Common myeloid progenitor, CD34-positive (primary cell): ENCODE measurements around the gene KCNT1.

ENCODE experiments used
- CTCF ChIA-PET: fragments of 350-600 bp; sonication (Branson Sonifier 250); formaldehyde crosslinking; loops from one replicate; lab custom pipeline; 2021; ENCODE audit warnings: antibody characterized with exemption; lab: Charles Lee
- POLR2A ChIA-PET: fragments of 350-600 bp; sonication (Branson Sonifier 250); formaldehyde crosslinking; loops from one replicate; lab custom pipeline; 2021; ENCODE audit warnings: antibody characterized with exemption; lab: Charles Lee
- DNase-seq, 3 donors: peaks; one replicate each; pipeline versions ENCODE4 v3.0.0 to v3.0.0-alpha.2; 2013
- H3K27ac ChIP-seq, 2 experiments: 1 replicate in 1 of 2; 2 replicates in 1 of 2; pipeline ENCODE4 v1.7.0; 2013; ENCODE audit warnings: inconsistent platforms in 2 of 2, low read length in 2 of 2, mild to moderate bottlenecking in 2 of 2, low read depth in 1 of 2, moderate library complexity in 1 of 2; ENCODE audit not compliant: severe bottlenecking in 2 of 2, insufficient read depth in 1 of 2, poor library complexity in 1 of 2
- H3K27me3 ChIP-seq, 5 experiments: replicated peaks in 2 of 5; 1 replicate in 3 of 5; 2 replicates in 2 of 5; pipeline versions ENCODE4 v1.6.1 to v1.7.0; 2013; ENCODE audit warnings: low read length in 4 of 5, mild to moderate bottlenecking in 2 of 5, moderate library complexity in 2 of 5, inconsistent platforms in 1 of 5; ENCODE audit not compliant: insufficient read depth in 5 of 5, control insufficient read depth in 4 of 5
- H3K36me3 ChIP-seq, 4 experiments: 1 replicate in 2 of 4; 2 replicates in 2 of 4; pipeline versions ENCODE4 v1.6.1 to v1.7.0; 2013; ENCODE audit warnings: low read length in 3 of 4, control low read depth in 1 of 4, mild to moderate bottlenecking in 1 of 4; ENCODE audit not compliant: control insufficient read depth in 4 of 4, insufficient read depth in 4 of 4
- H3K4me1 ChIP-seq, 4 experiments: 1 replicate in 3 of 4; 2 replicates in 1 of 4; pipeline versions ENCODE4 v1.6.1 to v1.7.1; 2013; ENCODE audit warnings: low read length in 3 of 4, mild to moderate bottlenecking in 3 of 4, control low read depth in 1 of 4, inconsistent platforms in 1 of 4, moderate library complexity in 1 of 4; ENCODE audit not compliant: control insufficient read depth in 4 of 4, insufficient read depth in 4 of 4; ENCODE audit errors: control extremely low read depth in 1 of 4
- H3K4me3 ChIP-seq, 7 experiments: 1 replicate in 4 of 7; 2 replicates in 3 of 7; pipeline versions ENCODE4 v1.5.1 to v1.7.0; 2013; ENCODE audit warnings: mild to moderate bottlenecking in 7 of 7, low read length in 6 of 7, moderate library complexity in 6 of 7, inconsistent platforms in 2 of 7, low read depth in 2 of 7, control low read depth in 1 of 7; ENCODE audit not compliant: insufficient read depth in 4 of 7, control insufficient read depth in 1 of 7; ENCODE audit errors: extremely low read depth in 1 of 7
- H3K9me3 ChIP-seq, 5 experiments: 1 replicate in 4 of 5; 2 replicates in 1 of 5; pipeline versions ENCODE4 v1.6.1 to v1.7.1; 2013; ENCODE audit warnings: low read length in 4 of 5, mild to moderate bottlenecking in 2 of 5, inconsistent platforms in 1 of 5, low read depth in 1 of 5, moderate library complexity in 1 of 5; ENCODE audit not compliant: control insufficient read depth in 4 of 5, insufficient read depth in 2 of 5; ENCODE audit errors: control extremely low read depth in 1 of 5
- WGBS: methylation state at CpG from one replicate; pipeline ENCODE4 v1.1.5; 2013; ENCODE audit not compliant: insufficient coverage; 5-methylcytosine and 5-hydroxymethylcytosine counted together

KCNT1 gene

DNA sequence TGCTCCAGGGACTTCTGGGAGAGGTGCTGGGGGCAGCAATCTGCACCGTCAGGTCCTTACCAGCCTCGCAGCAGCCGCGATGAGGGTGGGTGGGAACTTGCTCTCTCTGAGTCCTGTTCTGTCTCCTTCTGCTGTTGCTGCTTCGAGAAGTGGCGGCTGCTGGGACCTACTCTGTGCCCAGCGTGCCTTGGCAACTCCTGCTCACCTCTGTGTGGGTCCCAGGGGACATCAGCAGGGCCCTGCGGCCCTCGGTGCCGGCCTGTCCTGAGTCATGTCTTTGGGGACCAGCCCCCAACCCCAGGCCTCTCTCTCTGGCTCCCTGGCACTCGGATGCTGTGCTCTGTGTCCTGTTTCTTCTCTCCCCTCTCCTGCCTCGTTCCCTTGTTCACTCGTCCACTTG is 49.5 kb downstream of the KCNT1 start:
- Histone ChIP-seq H3K9me3 (no peaks in the 10 kb centered on the region), H3K4me3 (no peak overlapping the region), H3K27me3 (peaks cover 0 to 5% (median 2%) of the 10 kb centered on the region in 5 experiments), H3K36me3 (no peaks in the 10 kb centered on the region), H3K4me1 (no peaks in the 10 kb centered on the region), H3K27ac (no peak overlapping the region)
- no peak for DNase-seq
- WGBS, result 72% methylated on average over 13 of the region's 13 CpGs
- ChIA-PET POLR2A (no interaction called here), CTCF (no interaction called here)

GRCh38 chr9:135752281-135753204 is 50.6 kb downstream of the KCNT1 start:
- Histone ChIP-seq H3K36me3 (no peaks in the 10 kb centered on the region), H3K9me3 (no peaks in the 10 kb centered on the region), H3K27ac (no peak overlapping the region), H3K4me3 (no peak overlapping the region), H3K27me3 (peaks cover 0 to 5% (median 2%) of the 10 kb centered on the region in 5 experiments), H3K4me1 (no peaks in the 10 kb centered on the region)
- ChIA-PET CTCF (no interaction called here), POLR2A (no interaction called here)
- DNase-seq, result no peak
- WGBS, result 93% methylated on average over 6 of the region's 8 CpGs

DNA sequence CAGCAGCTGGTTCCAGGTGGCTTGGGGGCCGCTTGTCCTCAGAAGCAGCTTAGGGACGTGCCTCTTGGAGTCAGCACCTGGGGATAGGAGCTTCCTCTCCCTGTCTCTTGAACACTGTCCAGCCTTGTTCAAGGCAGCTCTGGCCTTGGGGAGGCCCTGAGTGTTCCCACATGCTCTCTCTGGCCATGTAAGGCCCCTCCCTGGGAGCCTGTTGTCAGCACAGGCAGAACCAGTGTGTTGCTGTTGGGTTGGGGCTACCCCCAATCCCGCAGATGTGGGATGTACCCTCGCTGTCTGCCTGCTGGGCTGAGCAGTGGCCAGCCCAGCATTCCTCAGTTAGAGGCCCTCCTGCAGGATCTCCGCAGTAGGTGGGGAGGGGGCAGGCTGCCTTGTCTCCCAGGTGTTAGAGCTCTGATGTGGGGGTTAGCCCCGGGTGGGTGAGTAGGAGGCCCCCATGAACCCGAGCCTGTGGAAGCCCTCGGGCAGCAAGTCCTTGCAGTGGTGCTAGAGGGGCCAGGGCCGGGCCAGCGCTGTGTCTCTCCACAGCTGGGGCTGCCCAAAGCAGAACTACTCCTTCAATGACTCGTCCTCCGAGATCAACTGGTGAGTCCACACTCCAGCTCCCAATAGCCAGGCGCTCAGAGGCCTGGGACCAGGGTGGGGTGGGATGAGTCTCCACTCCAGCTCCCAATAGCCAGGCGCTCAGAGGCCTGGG is 51.6 kb downstream of the KCNT1 start:
- ChIA-PET POLR2A (no interaction called here), CTCF (no interaction called here)
- Histone ChIP-seq H3K27me3 (peaks cover 0 to 3% (median 2%) of the 10 kb centered on the region in 5 experiments), H3K27ac (no peak overlapping the region), H3K36me3 (no peaks in the 10 kb centered on the region), H3K4me3 (no peak overlapping the region), H3K9me3 (no peaks in the 10 kb centered on the region), H3K4me1 (no peaks in the 10 kb centered on the region)
- DNase-seq, result no peak
- 76% methylated on average over 10 of the region's 14 CpGs for WGBS

- Histone ChIP-seq H3K27me3 (peaks cover 0 to 3% (median 2%) of the 10 kb centered on the region in 5 experiments), H3K4me1 (no peaks in the 10 kb centered on the region), H3K4me3 (no peak overlapping the region), H3K9me3 (no peaks in the 10 kb centered on the region), H3K36me3 (no peaks in the 10 kb centered on the region), H3K27ac (no peak overlapping the region)
- ChIA-PET POLR2A (no interaction called here), CTCF (no interaction called here)
- DNase-seq, result no peak
- 98% methylated on average over 5 of the region's 10 CpGs for WGBS
These were observed 54.6 kb downstream of the KCNT1 start for GRCh38 chr9:135756576-135756975.

DNA sequence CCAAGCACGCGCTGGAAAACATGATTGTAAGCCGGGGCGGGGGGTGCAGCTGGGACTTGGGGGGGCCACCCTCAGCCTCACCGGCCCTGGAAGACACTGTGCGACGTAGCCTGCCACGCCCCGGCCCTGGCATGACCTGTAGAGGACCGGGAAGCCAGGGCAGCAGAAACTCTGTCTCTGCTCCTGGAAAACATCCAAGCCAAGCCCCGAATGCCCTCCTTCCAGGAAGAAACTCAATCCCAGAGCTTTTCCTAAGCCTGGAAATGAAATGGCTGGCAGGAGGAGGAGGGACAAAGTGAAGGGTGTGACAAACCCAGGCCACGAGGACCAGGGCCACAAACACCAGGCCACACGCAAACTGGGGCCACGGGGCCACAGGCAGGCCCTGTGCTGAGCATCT is 55.4 kb downstream of the KCNT1 start:
- Histone ChIP-seq H3K4me1 (no peaks in the 10 kb centered on the region), H3K27ac (no peak overlapping the region), H3K27me3 (peaks cover 0 to 3% (median 2%) of the 10 kb centered on the region in 5 experiments), H3K9me3 (no peaks in the 10 kb centered on the region), H3K4me3 (no peak overlapping the region), H3K36me3 (no peaks in the 10 kb centered on the region)
- POLR2A ChIA-PET, result interaction anchor here (0.6 kb wide), 1 partner anchor 127 kb away, joined by 3 read pairs; no protein-coding TSS in a partner anchor
- 90% methylated on average over 9 of the region's 14 CpGs for WGBS
- DNase-seq, result no peak
- CTCF ChIA-PET, result no interaction called here

GRCh38 chr9:135758056-135758455 is 56.1 kb downstream of the KCNT1 start:
- CTCF ChIA-PET, result no interaction called here
- no peak overlapping the region for H3K27ac ChIP-seq

GRCh38 chr9:135758870-135759269 is 56.9 kb downstream of the KCNT1 start:
- Histone ChIP-seq H3K36me3 (no peaks in the 10 kb centered on the region), H3K27ac (no peak overlapping the region), H3K27me3 (peaks cover 0 to 6% (median 0%) of the 10 kb centered on the region in 5 experiments), H3K4me3 (no peak overlapping the region), H3K9me3 (no peaks in the 10 kb centered on the region), H3K4me1 (no peaks in the 10 kb centered on the region)
- DNase-seq, result no peak
- ChIA-PET POLR2A (no interaction called here), CTCF (no interaction called here)
- WGBS, result 95% methylated on average over 5 of the region's 10 CpGs

More at GRCh38 chr9:135758056-135758455, 56.1 kb downstream of the KCNT1 start:
- POLR2A ChIA-PET, result no interaction called here
- no peak overlapping the region for H3K4me3 ChIP-seq
- H3K27me3 ChIP-seq, result peaks cover 0 to 3% (median 2%) of the 10 kb centered on the region in 5 experiments
- H3K4me1 ChIP-seq, result no peaks in the 10 kb centered on the region
- DNase-seq, result no peak
- WGBS, result 96% methylated on average over 18 of the region's 21 CpGs
- H3K9me3 ChIP-seq, result no peaks in the 10 kb centered on the region
- no peaks in the 10 kb centered on the region for H3K36me3 ChIP-seq
